ENCODE results near the gene C1QTNF1.
A peak's percentile ranks its signal among the peaks of the same experiment; 100 is the strongest.

C1QTNF1 gene

DNA sequence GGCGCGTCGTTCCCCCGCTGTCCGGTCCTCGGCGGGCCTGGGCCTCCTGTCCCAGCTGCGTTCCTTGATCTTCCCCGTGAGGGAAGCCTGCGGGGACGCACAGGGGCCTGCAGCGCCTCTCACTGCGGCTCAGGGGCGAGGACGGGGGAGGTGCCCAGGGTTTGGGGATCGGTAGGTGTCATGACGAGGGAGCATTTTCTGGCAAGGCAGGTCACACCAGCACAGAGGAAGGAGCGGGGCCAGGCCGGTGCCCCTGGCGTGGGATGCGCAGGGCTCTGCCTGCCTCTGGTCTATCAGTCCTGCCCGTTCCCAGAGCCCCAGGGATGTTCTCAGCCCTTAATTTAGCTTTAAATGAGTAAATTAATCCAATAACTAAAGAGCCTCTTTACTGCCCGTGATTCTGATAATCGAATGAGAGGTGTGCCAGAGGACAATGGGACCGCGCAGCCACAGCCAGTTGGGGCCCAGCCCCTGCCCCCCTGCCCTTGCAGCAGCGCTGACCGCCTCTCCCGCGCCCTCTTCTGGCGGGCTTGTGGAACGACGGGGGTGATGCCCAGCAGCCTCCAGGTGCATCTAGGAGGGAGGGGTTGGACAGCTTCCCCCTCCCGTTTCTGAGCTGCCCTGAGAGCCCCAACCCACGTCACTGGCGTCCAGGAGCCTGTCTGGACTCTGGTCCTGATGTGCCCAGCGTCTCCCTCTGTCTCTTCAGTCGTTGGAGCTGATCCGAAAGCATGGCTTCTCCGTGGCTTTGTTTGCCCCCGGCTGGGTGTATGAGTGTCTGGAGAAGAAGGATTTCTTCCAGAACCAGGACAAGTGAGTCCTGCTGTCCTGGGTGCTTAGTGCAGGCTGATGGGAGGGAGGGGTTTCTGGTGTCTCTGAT is 58.6 kb downstream of the C1QTNF1 start:
- DNase-seq = peak; percentile 44

DNA sequence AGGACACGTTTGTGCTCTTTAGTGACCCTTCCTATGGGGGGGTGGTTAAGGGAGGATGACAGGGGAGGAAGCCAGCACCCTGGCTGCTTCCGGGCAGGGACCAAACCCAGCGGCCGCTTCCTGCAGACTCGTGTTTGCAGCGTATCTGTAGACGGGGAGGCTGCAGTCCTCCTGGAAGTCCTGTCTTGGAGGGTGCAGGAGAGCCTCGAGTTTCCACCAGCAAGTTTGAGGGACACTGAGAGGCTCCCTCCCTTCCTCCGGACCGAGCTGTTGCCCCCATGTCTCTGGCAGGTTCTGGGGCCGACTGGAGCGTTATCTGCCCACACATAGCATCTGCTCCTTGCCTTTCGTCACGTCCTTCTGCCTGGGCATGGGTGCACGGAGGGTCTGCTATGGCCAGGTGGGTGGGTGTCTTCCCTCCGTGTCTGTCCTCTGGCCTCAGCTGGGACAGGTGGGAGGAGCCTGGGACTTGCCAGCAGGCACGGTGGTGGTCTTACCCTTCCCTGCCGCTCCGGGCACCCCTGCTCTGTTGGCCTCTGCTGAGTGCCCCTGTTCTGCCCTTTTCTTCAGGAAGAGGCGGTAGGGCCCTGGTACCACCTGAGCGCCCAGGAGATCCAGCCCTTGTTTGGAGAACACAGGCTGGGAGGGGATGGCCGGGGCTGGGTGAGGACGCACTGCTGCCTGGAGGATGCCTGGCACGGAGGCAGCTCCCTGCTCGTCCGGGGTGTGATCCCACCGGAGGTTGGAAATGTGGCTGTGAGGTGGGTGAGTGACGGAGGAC is 59.4 kb downstream of the C1QTNF1 start:
- no peak for DNase-seq

DNA sequence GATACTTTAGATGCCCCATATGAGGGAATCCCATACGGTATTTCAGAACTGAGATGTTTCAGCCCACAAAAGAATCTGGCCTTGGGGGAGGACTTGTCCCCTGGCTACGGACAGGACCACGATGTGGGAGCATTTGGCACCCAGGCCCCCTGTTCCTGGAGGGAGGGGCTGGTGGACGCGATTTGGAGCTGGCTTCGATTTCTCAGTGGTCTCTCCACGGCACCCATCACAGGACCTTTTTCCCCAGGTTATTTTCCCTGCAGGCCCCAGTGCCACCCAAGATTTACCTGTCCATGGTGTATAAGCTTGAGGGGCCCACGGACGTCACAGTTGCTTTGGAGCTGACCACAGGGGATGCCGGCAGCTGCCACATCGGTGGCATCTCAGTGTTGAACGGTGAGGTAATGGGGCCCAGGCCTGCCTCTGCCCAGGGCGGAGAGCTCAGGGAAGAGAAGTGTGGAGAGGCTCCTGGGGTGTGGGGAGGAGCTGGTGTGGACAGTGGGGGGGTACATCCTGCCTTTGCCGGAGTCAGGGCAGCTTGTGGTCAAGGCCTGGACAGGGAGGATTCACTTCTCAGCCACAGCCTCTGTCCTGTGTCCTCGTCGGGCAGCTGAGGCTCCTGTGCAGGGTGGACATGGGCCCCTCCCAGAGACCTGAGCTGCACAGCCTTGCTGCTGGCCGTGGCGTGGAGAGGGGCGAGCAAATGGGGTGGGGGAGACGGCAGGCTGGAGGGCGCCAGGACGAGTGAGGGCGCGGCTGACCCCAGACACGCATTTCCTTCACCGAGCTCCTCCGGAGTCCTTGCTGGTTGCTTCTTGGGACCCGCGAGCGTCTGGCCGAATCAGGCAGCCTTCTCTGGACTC is 60.6 kb downstream of the C1QTNF1 start:
- DNase-seq = no peak

DNA sequence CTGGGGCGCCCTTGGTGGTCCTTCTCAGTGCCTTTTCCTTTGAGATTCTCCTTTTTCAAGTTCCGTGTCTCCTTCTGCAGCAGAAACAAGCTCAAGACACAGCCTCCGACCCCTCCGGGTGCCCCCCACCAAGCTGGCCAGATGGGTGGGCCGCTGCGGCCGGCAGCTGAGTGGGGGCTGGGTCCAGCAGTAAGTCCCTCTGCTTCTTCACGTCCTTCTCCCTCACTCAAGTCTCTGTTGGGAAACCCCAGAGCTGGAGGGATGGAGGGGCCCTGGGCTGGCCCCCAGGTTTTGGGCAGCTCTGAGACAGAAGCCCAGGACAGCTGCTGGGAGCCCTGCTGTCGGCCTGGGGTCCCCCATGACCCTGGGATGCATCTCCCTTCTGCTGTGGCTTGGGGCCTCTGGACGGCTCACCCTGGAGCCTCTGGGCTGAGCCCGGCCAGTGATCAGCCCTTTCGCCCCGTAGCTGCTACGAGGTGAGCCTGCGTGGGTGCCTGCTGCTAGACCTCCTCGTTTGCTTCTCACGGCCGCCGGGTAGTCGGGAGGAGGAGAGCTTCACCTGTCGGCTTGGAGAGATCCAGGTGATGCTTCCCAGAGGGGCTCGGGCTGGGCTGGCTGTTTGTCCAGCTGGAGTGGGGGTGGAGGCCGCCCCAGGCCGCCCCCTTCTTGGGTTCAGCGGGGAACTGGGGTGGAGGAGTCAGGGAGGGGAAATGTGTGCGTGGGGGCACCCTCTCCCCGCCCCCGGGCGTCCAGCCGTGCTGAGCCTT is 61.4 kb downstream of the C1QTNF1 start:
- no peak for DNase-seq

DNA sequence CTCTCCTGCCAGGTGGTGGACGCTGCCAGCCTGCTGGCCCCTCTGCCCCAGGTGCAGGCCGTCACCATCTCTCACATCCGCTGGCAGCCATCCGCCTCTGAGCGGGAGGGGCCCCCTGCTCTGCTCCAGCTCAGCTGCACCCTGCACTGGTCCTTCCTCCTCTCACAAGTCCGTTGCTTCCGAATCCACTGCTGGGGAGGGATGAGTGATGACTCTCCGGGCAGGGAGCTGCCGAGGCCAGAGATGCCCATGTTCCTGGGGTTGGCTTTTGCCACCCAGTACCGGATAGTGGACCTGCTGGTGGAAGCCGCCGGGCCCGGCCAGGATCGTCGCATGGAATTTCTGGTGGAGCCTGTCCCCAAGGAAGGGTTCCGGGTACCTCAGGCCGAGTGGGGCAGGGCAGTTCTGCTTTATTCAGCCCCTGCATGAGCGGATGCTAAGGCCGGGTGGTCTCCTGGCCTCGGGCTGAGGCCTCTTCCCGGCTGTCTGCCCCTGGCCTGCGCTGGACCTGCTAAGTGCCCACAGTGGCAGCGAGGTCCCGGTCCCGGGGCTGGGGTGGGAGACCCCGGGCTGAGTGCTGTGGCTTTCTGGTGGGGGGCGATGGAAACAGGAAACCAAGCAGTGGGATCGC is 62.1 kb downstream of the C1QTNF1 start:
- no peak for DNase-seq

DNA sequence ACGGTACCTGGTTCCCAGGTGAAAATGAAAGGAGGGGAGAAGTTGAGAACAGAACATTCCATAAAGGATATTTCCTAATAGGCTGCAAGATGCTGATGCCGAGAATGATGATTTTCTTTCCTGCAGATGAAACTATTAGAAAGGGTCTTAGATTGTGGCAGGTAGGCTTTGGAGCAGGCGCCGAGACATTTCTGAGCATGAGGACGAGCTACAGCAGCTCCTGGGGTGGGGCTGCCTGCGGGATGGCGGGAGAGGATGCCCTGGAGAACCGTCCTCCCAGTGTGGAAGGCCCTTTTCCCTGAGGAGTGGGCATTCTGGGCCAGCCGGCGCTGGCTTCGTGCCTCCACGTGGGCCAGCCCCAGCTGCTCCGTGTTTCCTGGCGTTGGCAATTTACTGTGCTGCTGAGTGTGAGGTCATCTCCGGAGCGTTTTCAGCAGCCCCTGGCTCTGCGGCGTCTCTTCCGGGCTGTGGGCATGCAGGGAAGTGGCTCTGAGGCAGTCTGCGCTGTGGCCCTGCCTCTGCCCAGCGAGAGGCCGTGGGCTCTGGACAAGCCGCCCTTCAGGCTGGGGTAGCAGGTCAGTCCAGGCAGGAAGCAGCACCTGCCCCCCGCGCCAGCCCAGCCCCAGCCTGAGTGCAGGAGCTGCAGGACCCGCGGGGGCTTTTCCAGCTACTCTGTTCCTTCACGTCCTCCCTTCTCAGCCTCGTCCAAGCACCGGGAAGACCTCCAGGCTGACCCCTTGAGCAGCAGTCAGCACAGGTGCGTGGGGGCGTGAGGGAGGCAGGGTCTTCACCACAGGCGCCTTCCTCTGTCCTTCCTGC is 62.8 kb downstream of the C1QTNF1 start:
- DNase-seq = no peak

DNA sequence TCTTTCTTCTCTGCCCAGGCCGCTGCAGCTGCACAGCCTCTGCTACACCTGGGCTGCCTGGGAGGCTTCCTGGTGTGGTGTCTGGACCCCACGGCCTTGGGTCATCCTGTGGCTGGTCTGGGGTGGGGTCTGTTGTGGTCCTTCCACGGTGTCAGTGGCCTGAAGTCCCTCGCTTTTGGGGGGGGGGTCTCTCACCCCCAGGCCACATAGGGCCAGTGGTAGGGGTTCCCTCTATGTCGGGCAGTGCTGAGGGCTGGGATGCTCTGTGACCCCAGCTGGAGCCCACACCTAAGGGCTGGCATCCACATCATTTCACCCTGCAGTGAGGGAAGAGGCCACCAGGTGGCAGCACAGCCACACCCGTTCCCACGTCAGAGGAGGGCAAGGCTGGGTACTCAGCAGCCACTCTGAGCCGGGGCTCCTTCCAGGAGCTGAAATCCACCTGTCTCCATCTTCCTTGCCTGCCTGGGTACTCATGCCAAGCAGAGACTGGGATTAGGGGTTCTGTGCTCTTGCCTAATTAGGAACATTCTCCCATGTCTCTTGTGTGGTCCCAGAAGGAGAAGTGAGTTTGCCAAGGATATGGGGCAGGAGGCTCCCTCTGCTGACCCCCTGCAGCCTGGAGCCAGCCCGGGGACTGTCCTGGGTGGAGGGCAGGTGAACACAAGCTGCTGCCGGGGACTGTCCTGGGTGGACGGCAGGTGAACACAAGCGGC is 63.6 kb downstream of the C1QTNF1 start:
- peak; percentile 53 for DNase-seq

DNA sequence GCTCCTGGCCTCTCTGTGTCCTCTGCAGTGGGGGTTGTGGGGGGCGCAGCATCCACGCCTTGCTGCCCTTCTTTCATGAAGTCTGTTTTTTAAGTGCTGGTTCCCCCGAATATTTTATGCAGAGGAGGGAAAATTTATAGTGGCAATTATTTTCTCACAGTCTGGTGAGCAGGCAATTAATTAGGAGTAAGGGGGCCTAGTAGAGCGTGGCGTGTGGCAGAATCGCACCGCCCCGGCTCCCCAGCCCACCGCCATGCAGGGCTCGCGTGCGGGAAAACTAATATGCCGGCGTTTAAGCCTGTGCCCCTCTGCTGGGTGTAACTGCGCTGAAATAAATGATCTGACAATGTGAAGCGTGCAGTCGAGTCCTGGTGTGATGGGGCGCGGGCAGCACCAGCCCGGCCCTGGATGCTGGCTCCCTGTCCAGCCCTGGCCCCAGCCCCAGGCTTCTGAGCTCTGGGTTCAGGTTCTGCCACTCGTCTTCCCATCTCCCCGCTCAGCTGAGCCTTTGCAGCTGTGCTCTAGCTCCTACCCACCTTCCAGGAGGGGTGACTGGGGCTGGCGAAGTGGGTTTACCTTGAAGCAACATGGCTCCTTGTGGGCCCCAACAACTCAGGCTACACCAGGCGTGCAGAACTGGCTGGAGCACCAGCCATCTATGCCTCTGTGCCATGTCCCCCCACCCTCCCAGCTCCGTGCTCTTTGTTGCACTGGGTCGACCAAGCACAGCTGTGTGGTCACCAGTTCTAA is 64.5 kb downstream of the C1QTNF1 start:
- no peak for DNase-seq

DNA sequence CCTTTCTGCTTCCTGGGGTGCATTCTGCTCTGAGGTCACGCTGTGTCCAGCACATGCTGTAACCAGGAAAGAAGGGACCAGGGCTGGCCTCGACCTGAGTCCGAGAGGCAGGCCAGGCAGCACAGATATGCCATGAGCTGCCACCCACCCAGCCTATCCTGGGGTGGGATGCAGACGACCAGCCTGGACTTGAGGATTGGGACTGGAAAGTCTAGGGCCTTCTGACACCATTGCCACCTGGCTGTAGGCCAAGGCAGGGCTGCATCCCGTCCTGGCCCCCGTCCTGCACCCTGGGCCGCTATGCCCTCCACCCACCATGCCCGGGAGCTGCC is 65.0 kb downstream of the C1QTNF1 start:
- no peak for DNase-seq

DNA sequence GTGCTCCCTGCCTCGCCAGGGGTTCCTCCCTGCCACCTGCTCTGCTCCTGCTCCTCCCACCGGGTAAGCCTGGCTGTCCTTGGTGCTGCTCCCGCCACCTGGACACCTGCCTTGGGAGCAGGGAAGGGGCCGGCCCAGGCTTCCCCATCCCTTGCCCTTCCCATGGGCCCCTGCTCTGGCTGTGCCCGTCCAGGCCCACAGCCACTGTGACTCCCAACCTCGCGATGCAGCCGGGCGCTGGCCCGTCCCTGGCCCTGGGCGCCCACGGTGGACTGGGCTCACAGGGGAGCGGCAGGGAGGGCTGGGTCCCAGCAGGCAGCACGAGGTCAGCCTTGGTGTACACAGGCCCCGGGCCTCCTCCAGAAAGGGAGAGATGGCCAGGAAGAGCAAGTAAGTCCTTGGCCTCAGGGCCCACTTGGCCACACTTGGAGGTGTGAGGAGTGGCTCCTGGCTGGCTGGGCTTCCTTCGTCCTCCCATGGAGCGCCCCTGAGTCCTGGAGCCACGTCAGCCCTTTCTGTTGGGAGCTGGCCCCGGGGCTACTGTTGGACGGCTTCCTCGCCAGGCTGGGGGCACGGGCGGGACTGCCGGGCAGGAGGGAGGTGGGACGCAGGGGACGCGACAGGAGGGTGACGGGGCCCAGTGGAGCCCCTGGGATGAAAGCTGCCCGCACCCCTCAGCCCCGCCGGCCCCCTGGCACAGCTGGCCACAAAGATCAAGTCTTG is 65.9 kb downstream of the C1QTNF1 start:
- DNase-seq = no peak

DNA sequence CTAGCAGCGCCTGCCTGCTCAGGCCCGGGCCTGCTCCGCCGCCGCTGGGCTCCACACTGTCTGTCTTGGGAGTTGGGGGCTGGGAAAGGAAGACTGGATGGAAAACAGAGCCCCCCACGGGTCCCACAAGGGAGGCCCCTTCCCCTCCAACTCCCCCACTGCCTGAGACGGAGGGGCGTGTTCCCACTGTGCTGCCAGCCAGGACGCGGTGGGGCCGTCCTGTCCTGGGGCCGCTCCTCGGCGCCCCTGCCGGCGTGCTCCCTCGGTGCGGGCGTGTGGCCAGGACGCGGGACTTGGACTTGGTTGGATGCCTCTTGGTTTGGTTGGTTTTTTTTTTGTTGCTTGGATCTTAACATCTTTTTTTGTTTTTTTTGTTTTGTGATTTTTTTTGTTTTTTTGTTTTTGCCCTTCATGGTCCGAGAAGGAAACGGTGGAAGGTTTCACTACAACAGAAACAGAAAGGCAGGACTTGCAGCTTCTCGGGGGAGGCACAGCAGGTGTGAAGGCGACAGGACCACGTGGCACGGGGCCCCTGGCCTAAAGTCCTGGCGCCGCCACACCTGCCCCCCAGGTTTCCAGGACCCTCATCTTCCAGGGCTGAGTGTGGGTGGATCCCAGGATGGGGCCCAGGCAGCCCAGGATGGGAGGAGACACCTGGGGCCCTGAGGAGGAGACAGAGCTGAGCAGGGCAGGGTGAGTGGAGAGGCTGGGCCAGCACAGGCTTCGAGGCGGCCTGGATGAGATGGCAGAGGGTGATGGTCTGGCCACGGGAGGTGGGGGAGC is 66.7 kb downstream of the C1QTNF1 start:
- DNase-seq = no peak

DNA sequence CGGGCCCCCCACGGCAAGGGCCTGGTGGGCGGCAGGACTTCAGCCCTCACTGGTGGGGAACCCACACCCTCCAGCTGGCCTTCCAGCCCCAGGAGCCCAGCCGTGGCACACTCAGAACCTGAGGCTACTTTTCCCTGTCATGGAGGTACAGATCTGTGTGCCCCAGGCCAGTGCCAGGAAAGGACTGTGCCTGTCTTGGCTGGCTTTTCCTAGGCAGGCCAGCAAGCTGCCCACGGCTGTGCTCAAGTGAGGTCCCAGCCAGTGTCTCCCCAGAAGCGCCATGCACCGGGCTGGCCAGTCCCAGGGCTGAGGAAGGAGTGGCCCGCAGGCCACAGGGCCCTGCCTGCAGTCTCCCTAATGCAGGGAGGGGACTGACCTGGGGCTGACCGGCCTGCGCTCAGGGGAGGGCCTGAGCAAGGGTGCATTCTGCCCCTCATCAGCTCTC is 67.3 kb downstream of the C1QTNF1 start:
- no peak for DNase-seq

DNA sequence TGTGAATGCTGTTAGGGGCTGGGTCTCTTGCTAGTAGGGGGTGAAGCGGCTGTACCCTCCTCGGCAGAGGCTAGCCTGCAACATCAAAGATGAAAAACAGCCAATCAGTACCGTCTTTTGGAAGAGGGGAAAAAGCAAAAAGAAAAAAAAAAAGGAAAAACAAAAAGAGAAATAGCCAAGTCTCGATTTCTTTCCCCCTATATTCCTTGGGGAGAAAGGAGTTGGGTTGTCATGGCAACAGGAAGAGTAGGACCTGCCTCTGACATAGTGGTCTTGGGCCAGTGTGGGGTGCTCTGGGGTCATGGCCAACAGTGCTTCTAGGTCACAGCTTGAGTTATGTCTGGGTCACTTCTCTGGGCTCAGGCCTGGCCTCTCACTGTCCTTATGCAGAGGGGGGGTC is 68.6 kb downstream of the C1QTNF1 start:
- DNase-seq = no peak

DNA sequence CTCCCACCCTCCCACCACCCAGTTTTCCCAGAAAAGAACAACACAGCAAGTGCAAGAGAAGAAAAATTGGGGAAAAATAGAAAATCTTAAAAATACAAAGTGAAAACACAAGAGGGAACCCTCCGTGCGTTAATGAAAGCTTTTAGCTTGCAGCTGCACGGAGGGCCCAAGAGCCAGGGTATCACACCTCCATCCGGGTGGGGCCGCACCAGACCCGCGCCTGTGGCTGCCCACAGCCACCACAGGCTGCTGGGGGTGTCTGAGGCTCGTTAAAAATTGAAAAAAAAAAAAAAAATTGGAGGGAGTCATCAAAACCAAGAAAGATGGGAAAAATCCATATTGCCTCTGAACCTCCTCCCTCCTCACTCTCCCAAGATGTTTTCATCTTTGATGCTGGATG is 69.3 kb downstream of the C1QTNF1 start:
- no peak for DNase-seq

DNA sequence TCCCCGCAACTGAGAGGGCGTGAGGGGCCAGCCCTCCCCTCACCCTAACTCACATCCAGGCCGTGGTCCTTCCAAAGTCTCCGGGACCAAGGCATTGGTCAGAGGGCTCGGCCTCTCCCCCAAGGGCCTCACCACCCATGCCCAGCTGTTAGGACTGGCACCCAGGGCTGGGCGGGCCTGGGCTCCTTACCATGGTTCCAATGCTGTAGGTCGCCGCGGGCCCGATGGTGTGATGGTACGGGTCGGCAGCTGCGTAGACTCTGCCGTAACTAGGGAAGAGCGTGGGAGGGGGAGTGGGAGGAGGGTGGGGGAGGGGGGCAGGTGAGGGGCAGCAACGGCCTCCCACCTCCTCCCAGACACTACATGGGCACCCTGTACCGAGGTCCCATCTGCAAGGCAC is 70.3 kb downstream of the C1QTNF1 start:
- DNase-seq = no peak

DNA sequence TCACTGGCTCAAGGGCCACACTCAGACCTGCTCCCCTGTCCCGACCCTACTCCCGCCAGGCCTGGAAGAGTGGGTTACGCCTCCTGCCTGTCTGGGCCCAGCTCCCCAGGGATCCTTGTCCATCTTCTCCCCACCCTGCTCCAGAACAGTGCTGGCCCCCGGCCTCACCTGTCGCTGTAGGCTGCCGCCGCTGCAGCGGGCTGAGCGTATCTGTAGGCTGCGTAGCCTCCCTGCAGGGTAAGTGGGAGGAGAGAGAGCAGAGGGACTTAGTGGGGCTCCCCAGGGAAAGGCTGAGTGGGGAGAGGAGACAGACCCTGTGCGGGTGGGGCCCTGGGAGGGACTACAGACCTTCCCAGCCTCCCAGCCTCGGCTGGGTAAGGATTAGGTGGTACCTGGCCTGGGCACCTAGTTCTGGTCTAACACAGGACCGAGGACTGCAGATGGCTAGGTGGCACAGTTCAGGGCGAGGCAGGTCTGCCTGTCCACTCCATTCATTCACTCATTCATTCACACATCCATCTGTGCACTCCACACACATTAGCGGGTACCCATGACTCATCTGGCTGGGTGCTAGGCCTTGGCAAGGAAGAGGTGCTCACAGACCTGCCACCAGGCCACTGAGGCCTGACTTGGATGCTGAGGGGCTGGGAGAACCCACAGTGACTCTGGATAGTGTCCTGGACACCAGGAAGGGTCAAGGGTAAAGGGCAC is 71.5 kb downstream of the C1QTNF1 start:
- DNase-seq = no peak

DNA sequence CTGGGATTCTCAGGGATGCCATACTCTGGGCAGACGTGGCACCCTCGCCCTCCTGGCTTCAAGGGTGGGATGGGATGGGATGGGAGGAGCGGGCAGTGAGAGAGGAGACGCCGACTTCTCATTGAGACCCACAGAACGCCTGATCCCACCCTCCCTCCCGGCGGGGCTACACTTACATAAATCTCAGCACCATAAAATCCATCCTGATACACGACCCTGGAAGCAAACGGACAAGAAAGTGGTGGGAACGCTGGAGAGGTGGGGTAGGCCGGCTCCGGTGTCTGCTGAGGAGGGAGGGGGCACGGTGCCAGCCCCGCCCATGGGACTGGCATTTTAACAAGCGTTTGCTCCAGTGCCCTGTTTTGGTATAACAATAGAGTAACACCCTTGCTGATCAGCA is 72.5 kb downstream of the C1QTNF1 start:
- DNase-seq = no peak

Data from central memory CD4-positive, alpha-beta T cell (primary cell).